AG04449 (cell line): ENCODE data around the gene RBBP8.

Experiments used
- CTCF ChIA-PET: fragments of 350-600 bp; formaldehyde crosslinking; extraction: SDS; loops from one replicate; lab custom pipeline; 2021; ENCODE audit warnings: antibody characterized with exemption; lab: Yijun Ruan, JAX
- POLR2A ChIA-PET: fragments of 400-600, 350-600 bp; formaldehyde crosslinking; extraction: SDS; loops from one replicate; lab custom pipeline; 2020; ENCODE audit warnings: antibody characterized with exemption, inconsistent platforms; lab: Yijun Ruan, JAX
- DNase-seq: peaks from one replicate; pipeline ENCODE4 v3.0.0-alpha.2; 2010; ENCODE audit warnings: low read depth, low spot score
- H3K4me3 ChIP-seq: 2 replicates; pipeline ENCODE4 v1.5.1; 2011; ENCODE audit warnings: low read depth, mild to moderate bottlenecking, control low read depth, low read length
- CTCF ChIP-seq: IDR thresholded peaks from one replicate; pipeline ENCODE4 v1.5.1; 2011; ENCODE audit warnings: mild to moderate bottlenecking, moderate library complexity, low read length, control low read depth, inconsistent platforms; ENCODE audit not compliant: insufficient read depth; ENCODE audit errors: missing control alignments

Gene RBBP8

GRCh38 chr18:23066504-23067039 is 133.4 kb downstream of the RBBP8 start:
- H3K4me3 ChIP-seq, result no peak overlapping the region
- TF ChIP-seq CTCF, result no peak
- POLR2A ChIA-PET, result no interaction called here
- CTCF ChIA-PET, result interaction anchor here (1.1 to 2.2 kb wide), 2 partner anchors 35 to 312 kb away, joined by 3 to 5 read pairs; no protein-coding TSS in a partner anchor
- DNase-seq, result no peak

GRCh38 chr18:23067236-23067635 is 134.1 kb downstream of the RBBP8 start:
- H3K4me3 ChIP-seq, result no peak overlapping the region
- DNase-seq, result no peak
- CTCF ChIA-PET, result interaction anchor here (2.2 kb wide), 1 partner anchor 312 kb away, joined by 5 read pairs; no protein-coding TSS in a partner anchor
- POLR2A ChIA-PET, result no interaction called here
- TF ChIP-seq CTCF, result no peak

- H3K4me3 ChIP-seq, result no peak overlapping the region
- no peak for DNase-seq
- POLR2A ChIA-PET, result no interaction called here
- TF ChIP-seq CTCF, result no peak
- CTCF ChIA-PET, result no interaction called here
Observed at GRCh38 chr18:23068011-23068410, 134.9 kb downstream of the RBBP8 start.

- no peak for DNase-seq
- CTCF ChIA-PET, result no interaction called here
- H3K4me3 ChIP-seq, result no peak overlapping the region
- POLR2A ChIA-PET, result no interaction called here
- TF ChIP-seq CTCF, result no peak
Observed at GRCh38 chr18:23068570-23069310, 135.6 kb downstream of the RBBP8 start.

GRCh38 chr18:23069481-23069880 is 136.4 kb downstream of the RBBP8 start:
- CTCF ChIA-PET, result no interaction called here
- POLR2A ChIA-PET, result no interaction called here
- no peak overlapping the region for H3K4me3 ChIP-seq
- TF ChIP-seq CTCF, result no peak
- no peak for DNase-seq

GRCh38 chr18:23069898-23070297 is 136.8 kb downstream of the RBBP8 start:
- TF ChIP-seq CTCF, result no peak
- DNase-seq, result no peak
- ChIA-PET CTCF (no interaction called here), POLR2A (no interaction called here)
- no peak overlapping the region for H3K4me3 ChIP-seq
